Renal cortex interstitium (tissue), 15 donors: Measurements from ENCODE around the gene ALAS2. TPM values are rescaled to one million over a fixed set of nuclear protein-coding genes. Genes with fewer than 3 reads are reported as not detected.
"Not testable (repeated sequence)": the region's sequence is repeated elsewhere in the genome, so short reads cannot be mapped to it uniquely, and the experiment has no call there.

Experiments used
- DNase-seq, 11 donors: peaks; one replicate each; pipeline ENCODE4 v3.0.0-alpha.2; 2013; ENCODE audit warnings: low read depth in 9 of 11, low spot score in 4 of 11; ENCODE audit errors: extremely low read depth in 1 of 11
- long read RNA-seq, 16 experiments: transcript quantifications; one replicate each; lab custom pipeline, GENCODE V29; 2026
- polyA plus RNA-seq, 3 donors: library from polyadenylated mRNA; unstranded; fragments of 120-200 nt; gene quantifications; one replicate each; pipeline ENCODE4 v1.2.1, GENCODE V29; 2013; ENCODE audit not compliant: insufficient read length in 3 of 3

The ALAS2 gene
- 10 to 100 TPM; 10.5 to 25.7 (median 13.5) TPM for polyA plus RNA-seq
- long read RNA-seq, donor 1, partial matches to known transcripts: 0 of 4 reads
- long read RNA-seq, donor 1, other reads (novel, unspliced or antisense): 0 of 4 reads
- long read RNA-seq, donor 2: 0 reads
- long read RNA-seq, donor 3, transcript ALAS2-210 (11 exons, 1,940 nt): major isoform, 7 of 12 reads
- long read RNA-seq, donor 3, transcript ALAS2-202 (10 exons, 1,795 nt): minor isoform, 5 of 12 reads
- long read RNA-seq, donor 3, partial matches to known transcripts: 0 of 12 reads
- long read RNA-seq, donor 3, other reads (novel, unspliced or antisense): 0 of 12 reads
- long read RNA-seq, donor 4, partial matches to known transcripts: 0 of 1 reads
- long read RNA-seq, donor 4, other reads (novel, unspliced or antisense): 0 of 1 reads
- long read RNA-seq, donor 5, partial matches to known transcripts: 0 of 3 reads
- long read RNA-seq, donor 5, other reads (novel, unspliced or antisense): 0 of 3 reads
- long read RNA-seq, donor 6: 0 reads
- long read RNA-seq, donor 7, partial matches to known transcripts: 0 of 3 reads
- long read RNA-seq, donor 7, other reads (novel, unspliced or antisense): 0 of 3 reads
- long read RNA-seq, donor 8, transcript ALAS2-210 (11 exons, 1,940 nt): major isoform, 5 of 6 reads
- long read RNA-seq, donor 8, partial matches to known transcripts: 0 of 6 reads
- long read RNA-seq, donor 8, other reads (novel, unspliced or antisense): 0 of 6 reads
- long read RNA-seq, donor 9, partial matches to known transcripts: 0 of 1 reads
- long read RNA-seq, donor 9, other reads (novel, unspliced or antisense): 0 of 1 reads
- long read RNA-seq, donor 10, partial matches to known transcripts: 0 of 2 reads
- long read RNA-seq, donor 10, other reads (novel, unspliced or antisense): 0 of 2 reads
- long read RNA-seq, donor 11, partial matches to known transcripts: 0 of 2 reads
- long read RNA-seq, donor 11, other reads (novel, unspliced or antisense): 0 of 2 reads
- long read RNA-seq, donor 12, partial matches to known transcripts: 0 of 1 reads
- long read RNA-seq, donor 12, other reads (novel, unspliced or antisense): 0 of 1 reads
- long read RNA-seq, donor 13: 0 reads
- long read RNA-seq, donor 14: 0 reads
- long read RNA-seq, donor 15, partial matches to known transcripts: 0 of 1 reads
- long read RNA-seq, donor 15, other reads (novel, unspliced or antisense): 0 of 1 reads
- long read RNA-seq, donor 16, partial matches to known transcripts: 0 of 3 reads
- long read RNA-seq, donor 16, other reads (novel, unspliced or antisense): 0 of 3 reads

- DNase-seq: no peak
Measured at GRCh38 chrX:55030271-55031205, at the start of gene ALAS2. TSS of gene ALAS2 (minus strand) at chrX:55030977. CDS start at chrX:55026000, 4,977 bp downstream.

- DNase-seq: no peak
Measured at GRCh38 chrX:55074851-55075467, 44.2 kb upstream of the ALAS2 start, which contains the start of gene PAGE2B. TSS of gene PAGE2B (plus strand) at chrX:55075030. CDS start at chrX:55076042, 1,012 bp downstream.

- no peak for DNase-seq
Measured at GRCh38 chrX:55072286-55072685, 41.5 kb upstream of the ALAS2 start.

- not testable (repeated sequence) for DNase-seq
Measured at GRCh38 chrX:55067180-55067579, 36.4 kb upstream of the ALAS2 start.

- peak in 2 of 11 donors; percentile 15 to 28 for DNase-seq
Measured at GRCh38 chrX:55057675-55058249, 27.0 kb upstream of the ALAS2 start.

GRCh38 chrX:55056820-55057674 is 26.3 kb upstream of the ALAS2 start:
- DNase-seq: peak in 1 of 11 donors; percentile 9

GRCh38 chrX:55050599-55050998 is 19.8 kb upstream of the ALAS2 start:
- DNase-seq: not testable (repeated sequence)

GRCh38 chrX:55041514-55041913 is 10.7 kb upstream of the ALAS2 start:
- no peak for DNase-seq

- no peak for DNase-seq
Measured at GRCh38 chrX:55039471-55039870, 8.7 kb upstream of the ALAS2 start.

GRCh38 chrX:55033429-55033828 is 2.7 kb upstream of the ALAS2 start:
- no peak for DNase-seq

- DNase-seq: no peak
Measured at GRCh38 chrX:55029291-55029690, 1.5 kb downstream of the ALAS2 start.

- DNase-seq: no peak
Measured at GRCh38 chrX:55028611-55029010, 2.2 kb downstream of the ALAS2 start.

- DNase-seq: no peak
Measured at GRCh38 chrX:55028040-55028439, 2.7 kb downstream of the ALAS2 start.

- no peak for DNase-seq
Measured at GRCh38 chrX:55026840-55027239, 3.9 kb downstream of the ALAS2 start.

- DNase-seq: no peak
Measured at GRCh38 chrX:55026143-55026542, 4.6 kb downstream of the ALAS2 start.

- DNase-seq: no peak
Measured at GRCh38 chrX:55014897-55015299, 15.9 kb downstream of the ALAS2 start.
